Stimulated activated CD8-positive, alpha-beta memory T cell treated with anti-CD3 and anti-CD28 coated beads, Interleukin-7, amount 100 ng/mL, for 1 hour (primary cell): ENCODE results near the gene MLST8.
"Not testable (repeated sequence)": the region's sequence is repeated elsewhere in the genome, so short reads cannot be mapped to it uniquely, and the experiment has no call there.

Experiments
- DNase-seq, 2 donors: peaks; one replicate each; pipeline ENCODE4 v3.0.0-alpha.2; 2020; ENCODE audit warnings: low read depth in 2 of 2

Gene MLST8

DNA sequence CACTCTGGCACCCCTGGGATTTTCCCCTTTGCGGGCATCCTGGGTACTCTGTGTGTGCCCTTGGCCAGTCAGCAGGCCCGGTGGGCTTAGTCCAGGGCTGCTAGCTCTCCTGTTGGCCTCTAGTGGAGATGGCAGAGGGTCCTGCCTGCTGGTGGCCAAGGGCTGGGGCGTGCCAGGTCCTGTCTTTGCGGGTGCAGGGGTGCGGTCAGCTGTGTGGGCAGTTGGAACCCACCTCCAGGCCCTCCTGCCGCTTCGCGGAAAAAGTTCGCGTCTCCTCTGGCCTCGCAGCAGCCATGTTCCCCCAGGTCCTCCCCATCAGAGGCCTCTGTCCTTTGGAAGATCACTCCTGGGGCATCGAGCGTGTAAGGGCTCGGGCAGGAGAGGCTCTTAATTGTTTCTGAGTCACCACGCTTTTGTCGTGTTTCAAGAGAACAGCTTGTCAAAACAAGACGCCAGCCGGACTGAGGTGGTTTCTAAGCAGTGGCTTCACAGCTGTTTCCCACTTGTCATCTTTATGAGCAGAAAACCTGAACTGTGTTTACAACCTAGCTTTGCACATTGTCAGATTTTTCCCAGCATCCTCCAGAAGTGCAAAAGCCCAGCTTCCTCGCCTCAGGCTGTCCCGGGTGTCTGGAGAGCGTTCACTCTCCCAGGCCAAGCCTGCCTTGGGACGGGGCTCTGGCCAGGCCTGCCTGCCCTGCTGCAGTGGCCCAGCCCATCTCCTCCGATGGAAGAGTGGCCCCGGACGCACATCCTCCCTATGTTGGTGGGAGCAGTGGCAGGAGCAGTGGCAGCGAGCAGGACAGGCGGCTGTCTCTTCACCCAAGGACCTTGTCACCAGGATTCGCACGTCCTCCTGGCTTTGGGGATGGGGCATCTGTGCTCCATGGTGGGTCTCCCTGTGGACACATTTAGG is 26.0 kb downstream of the MLST8 start:
- DNase-seq = no peak

DNA sequence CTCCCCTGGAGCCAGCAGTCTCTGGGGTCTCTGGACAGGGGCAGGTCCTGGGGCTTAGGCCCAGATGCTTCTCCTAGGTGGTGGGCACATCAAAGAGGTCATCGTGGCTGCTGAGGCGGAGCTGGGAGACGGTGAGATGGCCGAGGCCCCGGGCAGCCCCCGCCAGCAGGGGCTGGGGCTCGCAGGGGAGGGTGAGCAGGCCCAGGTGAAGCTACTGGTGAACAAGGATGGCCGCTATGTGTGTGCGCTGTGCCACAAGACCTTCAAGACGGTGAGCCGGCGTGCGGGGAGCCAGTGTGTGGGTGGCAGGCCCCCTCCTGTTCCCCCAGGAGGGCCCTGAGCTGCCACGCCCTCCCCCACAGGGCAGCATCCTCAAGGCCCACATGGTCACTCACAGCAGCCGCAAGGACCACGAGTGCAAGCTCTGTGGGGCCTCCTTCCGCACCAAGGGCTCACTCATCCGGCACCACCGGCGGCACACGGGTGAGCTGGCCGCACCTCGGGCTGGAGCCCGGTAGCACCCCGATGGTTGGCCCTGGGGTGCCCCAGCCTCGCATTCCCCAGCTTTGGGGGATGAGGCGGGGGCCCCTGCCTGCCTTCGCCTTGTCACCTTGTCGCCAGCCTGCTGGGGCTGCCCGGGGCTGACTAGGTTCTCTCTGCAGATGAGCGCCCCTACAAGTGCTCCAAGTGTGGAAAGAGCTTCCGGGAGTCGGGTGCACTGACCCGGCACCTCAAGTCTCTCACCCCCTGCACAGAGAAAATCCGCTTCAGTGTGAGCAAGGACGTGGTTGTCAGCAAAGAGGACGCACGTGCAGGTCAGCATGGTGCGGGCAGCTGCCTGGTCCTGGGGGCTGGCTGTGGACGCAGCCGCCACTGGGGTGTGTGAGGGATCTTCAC is 27.1 kb downstream of the MLST8 start:
- DNase-seq = no peak

DNA sequence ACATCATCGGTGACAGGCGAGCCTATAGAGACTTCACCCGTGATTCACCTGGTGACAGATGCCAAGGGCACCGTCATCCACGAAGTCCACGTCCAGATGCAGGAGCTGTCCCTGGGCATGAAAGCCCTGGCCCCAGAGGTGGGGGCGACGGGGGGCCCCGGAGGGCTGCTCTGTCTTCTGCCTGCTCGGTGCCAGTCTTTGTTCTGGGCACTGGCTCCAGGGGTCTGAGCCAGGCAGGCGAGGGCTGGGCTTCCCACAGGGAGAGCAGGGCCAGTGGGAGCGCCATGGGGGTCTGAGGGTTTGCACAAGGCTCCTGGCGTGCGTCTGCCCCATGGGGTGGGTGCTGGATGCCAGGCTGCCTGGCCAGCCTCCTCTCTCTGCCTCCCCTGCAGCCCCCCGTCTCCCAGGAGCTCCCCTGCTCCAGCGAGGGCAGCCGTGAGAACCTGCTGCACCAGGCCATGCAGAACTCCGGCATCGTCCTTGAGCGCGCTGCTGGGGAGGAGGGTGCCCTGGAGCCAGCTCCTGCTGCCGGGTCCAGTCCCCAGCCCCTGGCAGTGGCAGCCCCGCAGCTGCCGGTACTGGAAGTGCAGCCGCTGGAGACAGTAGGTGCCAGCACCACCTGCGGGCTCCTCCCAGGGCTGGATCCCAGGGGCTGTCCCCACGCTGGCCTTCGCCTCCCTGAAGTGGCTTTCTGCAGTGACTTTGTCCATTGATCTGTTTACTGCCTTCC is 28.0 kb downstream of the MLST8 start:
- no peak for DNase-seq

DNA sequence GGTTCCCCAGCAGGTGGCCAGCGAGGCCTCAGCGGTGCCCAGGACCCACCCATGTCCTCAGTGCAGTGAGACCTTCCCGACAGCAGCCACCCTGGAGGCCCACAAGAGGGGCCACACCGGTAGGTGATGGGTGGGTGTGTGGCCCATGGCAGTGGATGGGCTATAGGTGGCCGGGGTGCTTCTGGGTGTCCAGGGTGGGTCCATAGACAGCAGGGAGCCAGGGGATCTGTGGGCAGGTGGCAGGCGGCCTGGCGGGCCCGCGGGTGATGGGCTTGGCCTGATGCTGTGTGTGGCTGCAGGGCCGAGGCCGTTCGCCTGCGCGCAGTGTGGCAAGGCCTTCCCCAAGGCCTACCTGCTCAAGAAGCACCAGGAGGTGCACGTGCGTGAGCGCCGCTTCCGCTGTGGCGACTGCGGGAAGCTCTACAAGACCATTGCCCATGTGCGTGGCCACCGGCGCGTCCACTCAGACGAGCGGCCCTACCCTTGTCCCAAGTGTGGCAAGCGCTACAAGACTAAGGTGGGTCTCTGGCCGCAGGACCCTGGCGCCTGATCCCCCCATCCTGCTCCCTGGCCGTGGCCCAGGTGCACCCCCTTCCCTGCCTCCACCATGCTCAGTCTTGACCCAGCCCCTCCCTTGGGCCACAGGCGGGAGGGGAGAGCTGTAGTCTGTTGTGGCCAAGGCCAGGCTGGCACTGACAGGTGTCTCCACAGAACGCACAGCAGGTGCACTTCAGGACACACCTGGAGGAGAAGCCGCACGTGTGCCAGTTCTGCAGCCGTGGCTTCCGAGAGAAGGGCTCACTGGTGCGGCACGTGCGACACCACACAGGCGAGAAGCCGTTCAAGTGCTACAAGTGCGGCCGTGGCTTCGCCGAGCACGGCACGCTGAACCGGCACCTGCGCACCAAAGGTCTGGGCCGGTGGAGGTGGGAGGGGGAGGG is 28.9 kb downstream of the MLST8 start:
- no peak for DNase-seq

DNA sequence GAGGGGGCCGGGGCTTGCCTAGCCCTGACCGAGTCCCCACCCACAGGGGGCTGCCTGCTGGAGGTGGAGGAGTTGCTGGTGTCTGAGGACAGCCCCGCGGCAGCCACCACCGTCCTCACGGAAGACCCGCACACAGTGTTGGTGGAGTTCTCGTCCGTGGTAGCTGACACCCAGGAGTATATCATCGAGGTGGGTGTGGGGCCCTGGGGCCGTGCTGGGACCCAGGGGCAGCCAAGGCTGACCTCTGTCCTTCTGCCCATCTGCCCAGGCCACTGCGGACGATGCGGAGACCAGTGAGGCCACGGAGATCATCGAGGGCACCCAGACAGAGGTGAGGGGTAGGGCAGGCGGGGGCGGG is 29.5 kb downstream of the MLST8 start:
- no peak for DNase-seq

DNA sequence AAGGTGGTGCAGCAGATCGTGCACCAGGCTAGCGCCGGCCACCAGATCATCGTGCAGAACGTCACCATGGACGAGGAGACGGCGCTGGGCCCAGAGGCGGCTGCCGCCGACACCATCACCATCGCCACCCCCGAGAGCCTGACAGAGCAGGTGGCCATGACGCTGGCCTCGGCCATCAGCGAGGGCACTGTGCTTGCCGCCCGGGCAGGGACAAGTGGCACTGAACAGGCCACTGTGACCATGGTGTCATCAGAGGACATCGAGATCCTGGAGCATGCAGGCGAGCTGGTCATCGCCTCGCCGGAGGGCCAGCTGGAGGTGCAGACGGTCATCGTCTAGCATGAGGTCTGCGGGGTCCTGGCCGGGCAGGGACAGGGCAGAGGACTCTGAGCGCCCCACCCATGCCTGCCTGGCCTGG is 30.0 kb downstream of the MLST8 start:
- no peak for DNase-seq

DNA sequence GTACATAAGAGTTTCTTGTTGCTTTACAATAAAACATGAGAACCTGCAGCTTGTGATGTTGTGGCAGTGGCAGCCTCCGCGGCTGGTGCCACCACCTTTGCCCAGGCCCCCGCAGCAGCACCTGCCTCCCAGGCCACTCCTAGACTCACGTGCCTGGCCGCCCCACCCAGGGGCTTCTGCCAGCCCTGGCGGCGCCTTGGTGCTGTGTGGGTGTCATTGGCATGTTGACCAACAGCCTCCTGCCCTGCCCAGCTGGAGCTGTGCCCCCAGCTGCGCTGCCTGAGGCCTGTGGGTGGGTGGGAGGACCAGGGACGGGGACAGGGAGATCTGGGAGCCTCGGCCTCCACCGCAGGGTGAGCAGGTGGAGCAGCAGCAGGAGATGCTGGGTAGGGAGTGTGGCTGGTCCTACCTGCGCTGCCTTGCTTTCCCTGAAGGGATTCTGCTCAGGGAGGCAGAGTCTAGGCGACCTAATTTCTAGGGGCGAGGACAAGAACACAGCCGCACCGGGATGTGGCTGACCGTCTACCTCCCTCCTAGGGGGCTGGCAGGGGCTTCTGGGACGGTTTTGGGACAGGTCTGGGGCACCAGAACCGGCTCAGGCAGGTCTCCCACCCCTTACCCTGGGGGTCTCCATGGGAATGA is 30.6 kb downstream of the MLST8 start:
- no peak for DNase-seq

DNA sequence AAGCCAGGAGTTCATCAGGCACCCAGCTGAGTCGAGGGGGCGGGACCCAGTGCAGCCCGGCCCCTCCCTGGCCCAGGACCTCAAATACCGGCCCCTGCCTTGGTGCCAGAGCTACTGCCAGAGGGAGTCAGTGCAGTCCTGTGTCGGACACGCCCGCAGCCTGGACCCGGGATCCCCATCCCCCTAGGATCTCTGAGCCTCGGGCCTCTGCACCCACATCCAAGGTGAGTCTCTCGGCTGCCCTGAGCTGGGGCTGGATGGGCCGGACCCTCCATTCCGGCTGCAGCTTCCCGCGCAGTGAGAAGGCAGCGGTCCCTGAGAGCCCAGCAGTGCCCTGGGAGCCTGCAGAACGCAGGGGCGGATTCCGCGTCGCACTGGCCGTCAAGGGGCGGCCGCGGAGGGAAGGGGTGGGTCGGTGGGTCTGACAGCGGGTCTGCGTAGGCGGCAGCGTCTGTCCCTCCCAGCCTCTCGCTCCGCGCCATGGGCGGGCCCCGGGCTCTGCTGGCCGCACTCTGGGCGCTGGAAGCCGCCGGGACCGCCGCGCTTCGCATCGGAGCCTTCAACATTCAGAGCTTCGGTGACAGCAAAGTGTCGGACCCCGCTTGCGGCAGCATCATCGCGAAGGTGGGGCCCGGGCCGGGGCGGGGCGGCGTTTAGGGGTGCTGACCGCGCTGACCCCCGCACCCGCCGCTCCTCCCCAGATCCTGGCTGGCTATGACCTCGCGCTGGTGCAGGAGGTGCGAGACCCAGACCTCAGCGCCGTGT is 31.3 kb downstream of the MLST8 start, which contains the start of gene DNASE1L2:
DNASE1L2 (plus strand) TSS at position 108 of the 765 bp plus-strand sequence; CDS start at position 481, 373 bp downstream.
- no peak for DNase-seq

DNA sequence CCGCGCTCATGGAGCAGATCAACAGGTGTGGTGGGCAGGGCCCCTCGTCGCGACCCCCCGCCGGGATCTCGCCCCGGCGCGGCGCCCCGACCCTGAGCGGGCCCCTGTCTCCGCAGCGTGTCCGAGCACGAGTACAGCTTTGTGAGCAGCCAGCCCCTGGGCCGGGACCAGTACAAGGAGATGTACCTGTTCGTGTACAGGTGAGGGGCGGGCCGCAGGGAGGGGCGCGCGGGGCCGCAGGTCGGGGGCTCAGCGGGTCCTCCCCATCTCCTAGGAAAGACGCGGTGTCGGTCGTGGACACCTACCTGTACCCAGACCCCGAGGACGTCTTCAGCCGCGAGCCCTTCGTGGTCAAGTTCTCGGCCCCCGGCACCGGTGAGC is 31.8 kb downstream of the MLST8 start:
- no peak for DNase-seq

DNA sequence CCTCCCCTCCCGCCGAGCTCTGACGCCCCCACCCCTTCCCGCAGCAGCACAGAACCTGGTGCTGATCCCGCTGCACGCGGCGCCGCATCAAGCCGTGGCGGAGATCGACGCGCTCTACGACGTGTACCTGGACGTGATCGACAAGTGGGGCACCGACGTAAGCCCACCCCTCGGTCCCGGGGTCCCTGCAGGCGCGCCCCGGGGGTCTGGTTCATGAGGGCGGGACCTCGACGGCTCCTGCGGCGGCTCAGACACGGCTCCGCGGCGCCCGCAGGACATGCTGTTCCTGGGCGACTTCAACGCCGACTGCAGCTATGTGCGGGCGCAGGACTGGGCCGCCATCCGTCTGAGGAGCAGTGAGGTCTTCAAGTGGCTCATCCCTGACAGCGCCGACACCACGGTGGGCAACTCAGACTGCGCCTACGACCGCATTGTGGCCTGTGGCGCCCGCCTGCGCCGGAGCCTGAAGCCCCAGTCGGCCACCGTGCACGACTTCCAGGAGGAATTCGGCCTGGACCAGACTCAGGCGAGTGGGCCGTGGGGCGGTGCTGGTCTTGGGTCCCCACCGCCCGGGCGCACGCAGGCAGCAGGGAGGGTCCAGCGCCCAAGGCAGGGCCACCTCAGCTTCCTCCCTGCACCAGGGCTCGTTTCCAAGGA is 32.4 kb downstream of the MLST8 start:
- DNase-seq = no peak

DNA sequence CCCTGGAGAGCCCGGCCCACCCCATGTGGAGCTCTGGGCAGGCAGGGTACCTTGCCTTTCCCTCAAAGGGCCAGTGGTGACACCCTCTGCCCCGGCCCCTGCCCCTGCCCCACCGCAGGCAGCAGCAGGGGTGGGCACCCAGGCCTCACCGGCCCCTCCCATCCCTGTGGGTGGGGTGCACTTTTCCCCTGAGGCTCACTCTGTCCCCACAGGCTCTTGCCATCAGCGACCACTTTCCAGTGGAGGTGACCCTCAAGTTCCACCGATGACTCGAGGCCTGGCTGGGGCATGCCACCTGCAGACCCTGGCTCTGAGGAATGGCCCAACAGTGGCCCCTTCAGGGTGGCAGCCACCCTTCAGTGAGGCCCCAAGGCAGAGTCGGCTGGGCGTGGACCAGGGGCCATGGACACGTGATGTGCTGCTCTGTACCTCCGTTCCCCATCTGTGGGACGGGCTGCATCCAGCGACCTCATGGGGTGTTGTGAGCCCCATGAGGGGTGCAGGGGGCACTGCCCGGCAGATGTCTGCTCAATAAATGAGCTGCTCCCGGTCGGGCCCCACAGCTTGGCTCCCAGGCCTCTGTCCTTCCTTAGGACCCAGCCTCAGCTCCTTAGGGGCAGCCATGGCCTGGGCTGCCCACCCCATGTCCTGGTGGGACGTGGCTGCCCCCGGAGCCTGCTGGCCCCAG is 33.0 kb downstream of the MLST8 start:
- no peak for DNase-seq

DNA sequence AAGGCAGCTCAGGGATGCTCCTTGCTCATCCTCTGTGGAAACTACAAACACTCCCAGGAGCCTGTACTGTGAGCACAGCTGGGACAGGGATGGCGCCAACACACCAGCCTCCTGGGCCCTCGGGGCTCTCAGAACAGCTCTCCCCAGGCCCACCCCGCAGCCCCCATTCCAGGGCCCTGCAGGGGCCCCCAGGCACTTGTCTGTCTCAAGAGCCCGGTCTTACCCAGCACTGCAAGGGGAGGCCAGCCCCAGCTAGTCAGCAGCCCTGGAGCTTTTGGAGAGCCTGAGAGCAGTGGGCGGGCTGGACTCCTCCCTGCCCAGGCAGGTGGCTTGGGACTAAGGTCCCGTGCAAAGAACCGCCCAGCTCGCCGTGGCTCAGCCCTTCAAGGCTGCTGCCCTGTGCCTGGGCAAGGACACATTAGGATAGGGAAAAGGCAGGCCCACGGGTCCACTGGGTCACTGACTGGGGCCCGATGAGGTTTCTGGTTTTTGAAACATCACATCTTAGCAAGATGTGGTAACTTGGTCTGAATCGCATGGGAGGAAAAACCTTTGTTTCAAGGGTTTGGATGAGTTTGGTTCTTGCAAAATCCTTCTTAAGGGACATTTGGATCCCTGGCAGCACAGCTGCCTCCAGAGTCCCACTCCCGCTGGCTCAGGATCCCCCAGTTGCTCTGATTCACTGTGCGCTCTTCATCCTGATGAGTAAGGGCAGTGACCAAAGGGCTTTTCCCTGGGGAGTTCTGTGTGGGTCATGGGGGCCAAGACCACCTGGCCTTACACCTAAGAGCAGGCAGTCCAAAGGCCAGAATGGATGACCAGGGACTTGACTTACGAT is 33.8 kb downstream of the MLST8 start:
- DNase-seq = no peak

DNA sequence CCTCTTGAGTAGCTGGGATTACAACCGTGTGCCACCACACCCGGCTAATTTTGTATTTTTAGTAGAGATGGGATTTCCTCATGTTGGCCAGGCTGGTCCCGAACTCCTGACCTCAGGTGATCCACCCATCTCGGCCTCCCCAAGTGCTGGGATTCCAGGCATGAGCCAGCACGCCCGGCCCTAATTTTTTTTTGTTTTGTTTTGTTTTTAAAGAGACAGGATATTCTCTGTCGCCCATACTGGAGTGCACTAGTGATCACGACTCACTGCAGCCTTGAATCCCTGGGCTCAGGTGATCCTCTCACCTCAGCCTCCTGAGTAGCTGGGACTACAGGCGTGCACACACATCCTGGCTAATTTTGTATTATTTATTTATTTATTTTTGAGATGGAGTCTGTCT is 35.1 kb downstream of the MLST8 start:
- not testable (repeated sequence) for DNase-seq

DNA sequence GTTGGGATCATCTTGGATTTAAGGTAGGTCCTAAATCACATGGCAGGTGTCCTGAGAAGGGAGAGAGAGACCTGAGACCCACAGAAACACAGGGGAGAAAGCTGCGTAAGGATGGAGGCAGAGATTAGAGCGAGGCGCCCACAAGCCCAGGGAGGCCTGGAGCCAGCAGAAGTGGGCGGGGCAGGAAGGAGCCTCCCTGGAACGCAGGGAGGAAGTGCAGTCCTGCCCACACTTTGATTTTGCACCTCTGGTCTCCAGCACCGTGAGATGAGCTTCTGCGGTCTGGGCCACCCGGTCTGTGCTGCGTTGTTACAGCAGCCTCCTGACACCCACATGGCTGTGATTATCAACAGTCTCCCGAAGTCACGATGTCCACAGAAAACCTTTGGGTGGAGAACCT is 37.3 kb downstream of the MLST8 start:
- no peak for DNase-seq

DNA sequence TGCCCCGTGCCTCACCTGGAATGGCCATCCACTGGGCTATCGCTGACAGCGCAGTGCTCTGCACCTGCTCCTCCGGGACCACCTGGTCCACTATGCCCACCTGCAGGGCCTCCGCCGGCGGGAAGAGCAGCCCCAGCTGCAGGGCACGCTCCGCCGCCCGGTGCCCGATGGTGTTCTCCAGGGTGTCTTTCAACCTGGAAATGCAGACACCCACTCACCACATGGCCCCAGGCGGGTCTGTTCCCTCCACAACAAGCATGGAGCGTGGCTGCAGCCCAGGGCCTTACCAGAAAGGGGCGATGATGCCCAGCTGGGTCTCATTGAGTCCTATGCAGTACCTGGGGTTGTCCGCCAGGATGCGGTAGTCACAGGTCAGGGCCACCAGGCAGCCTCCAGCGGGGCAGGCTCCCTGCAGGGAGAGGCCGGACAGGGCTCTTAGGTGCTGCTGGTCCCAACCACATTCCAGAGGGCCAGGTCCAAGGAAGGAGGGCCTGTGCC is 37.8 kb downstream of the MLST8 start:
- DNase-seq = no peak

DNA sequence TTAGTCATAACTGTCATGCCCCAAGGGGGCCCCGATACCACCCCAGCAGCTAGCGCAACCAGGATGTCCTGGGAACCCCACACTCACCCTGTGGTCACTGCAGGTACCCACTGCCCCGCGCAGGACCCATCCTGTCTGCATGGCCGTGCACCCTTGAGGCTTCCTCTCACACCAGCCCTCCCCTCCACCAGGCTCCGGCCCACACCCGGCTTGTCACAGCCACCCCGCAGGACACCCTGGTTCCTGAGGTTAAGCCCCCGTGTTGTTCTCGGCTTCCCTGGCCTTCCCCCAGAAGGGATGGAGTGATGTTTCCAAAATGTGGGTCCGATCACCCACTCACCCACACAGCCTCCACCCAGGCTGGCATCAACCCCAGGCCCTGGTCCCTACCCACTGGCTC is 38.5 kb downstream of the MLST8 start:
- DNase-seq = no peak

DNA sequence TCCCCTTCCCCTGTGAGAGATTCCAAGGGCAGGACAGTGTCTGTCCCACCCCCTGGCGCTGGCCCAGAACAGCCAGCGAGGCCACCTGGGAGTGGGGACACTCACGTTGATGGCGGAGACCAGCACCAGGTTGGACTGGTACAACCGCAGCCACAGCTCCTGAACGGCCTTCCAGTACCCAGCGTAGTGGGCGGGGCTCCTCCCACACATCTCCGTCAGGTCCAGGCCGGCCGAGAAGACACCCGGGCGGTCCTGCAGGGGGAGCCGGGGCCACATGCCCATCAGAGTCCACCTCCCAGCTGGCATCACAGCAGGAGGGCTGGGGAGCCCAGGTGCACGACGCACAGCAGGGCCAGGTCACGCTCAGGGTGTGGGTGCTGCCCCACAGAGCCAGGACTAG is 39.0 kb downstream of the MLST8 start:
- DNase-seq = no peak
